Hepatocyte (in vitro differentiated cells): ENCODE measurements around the gene PDRG1.

Experiments used
- EZH2 ChIP-seq: fragments of 200-600 bp; sonication (generic); IDR thresholded peaks from 2 replicates; pipeline ENCODE4 v1.6.1; 2016; ENCODE audit warnings: antibody characterized with exemption, mild to moderate bottlenecking, borderline replicate concordance
- EZH2phosphoT487 ChIP-seq: fragments of 200-600 bp; sonication (generic); IDR thresholded peaks from one replicate; pipeline ENCODE4 v1.6.1; 2018; ENCODE audit warnings: antibody characterized with exemption, mild to moderate bottlenecking, low read depth, moderate library complexity; ENCODE audit not compliant: unreplicated experiment, severe bottlenecking
- TF ChIP-seq, protein P1 (sequence below): fragments of 200-600 bp; sonication (generic); IDR thresholded peaks from 2 replicates; pipeline ENCODE4 v1.5.1; 2016; ENCODE audit warnings: antibody characterized with exemption, mild to moderate bottlenecking; ENCODE audit not compliant: poor library complexity

DNA sequence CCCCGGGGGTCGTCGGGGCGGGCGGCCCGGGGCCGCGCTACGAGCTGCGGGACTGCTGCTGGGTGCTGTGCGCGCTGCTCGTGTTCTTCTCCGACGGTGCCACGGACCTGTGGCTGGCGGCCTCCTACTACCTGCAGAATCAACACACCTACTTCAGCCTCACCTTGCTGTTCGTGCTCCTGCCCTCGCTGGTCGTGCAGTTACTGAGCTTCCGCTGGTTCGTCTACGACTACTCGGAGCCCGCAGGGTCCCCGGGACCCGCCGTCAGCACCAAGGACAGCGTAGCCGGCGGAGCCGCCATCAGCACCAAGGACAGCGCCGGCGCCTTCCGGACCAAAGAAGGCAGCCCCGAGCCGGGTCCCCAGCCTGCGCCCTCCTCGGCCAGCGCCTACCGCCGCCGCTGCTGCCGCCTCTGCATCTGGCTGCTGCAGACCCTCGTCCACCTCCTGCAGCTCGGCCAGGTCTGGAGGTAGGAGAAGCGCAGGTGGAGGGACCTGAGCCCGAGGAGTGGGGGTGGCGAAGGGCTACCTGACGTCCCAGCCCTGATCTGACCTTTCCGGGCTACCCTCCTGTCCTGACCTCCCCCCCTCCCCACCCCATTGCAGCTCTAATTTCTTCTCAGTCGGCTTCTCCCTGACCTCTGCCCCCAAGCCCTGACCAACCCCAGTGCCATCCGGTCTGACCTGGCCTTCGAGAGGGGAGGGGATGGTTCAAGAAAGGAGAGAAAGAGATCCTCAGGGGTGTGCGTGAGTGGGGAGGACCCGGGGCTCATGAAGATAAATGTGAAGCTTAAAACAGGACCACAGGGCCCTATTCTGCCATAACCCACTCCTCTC, 16.7 kb upstream of the PDRG1 start:
- TF ChIP-seq, protein P1, sequence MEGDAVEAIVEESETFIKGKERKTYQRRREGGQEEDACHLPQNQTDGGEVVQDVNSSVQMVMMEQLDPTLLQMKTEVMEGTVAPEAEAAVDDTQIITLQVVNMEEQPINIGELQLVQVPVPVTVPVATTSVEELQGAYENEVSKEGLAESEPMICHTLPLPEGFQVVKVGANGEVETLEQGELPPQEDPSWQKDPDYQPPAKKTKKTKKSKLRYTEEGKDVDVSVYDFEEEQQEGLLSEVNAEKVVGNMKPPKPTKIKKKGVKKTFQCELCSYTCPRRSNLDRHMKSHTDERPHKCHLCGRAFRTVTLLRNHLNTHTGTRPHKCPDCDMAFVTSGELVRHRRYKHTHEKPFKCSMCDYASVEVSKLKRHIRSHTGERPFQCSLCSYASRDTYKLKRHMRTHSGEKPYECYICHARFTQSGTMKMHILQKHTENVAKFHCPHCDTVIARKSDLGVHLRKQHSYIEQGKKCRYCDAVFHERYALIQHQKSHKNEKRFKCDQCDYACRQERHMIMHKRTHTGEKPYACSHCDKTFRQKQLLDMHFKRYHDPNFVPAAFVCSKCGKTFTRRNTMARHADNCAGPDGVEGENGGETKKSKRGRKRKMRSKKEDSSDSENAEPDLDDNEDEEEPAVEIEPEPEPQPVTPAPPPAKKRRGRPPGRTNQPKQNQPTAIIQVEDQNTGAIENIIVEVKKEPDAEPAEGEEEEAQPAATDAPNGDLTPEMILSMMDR = no peak
- TF ChIP-seq EZH2phosphoT487 (no peak), EZH2 (no peak)
